Tibial nerve (tissue), 4 donors: ENCODE results near the gene LSAMP.

Experiments
- EP300 ChIP-seq, 2 donors: sonication (generic); formaldehyde crosslinking; IDR thresholded peaks; one replicate each; pipeline ENCODE4 v1.6.1; 2017; ENCODE audit warnings: antibody characterized with exemption in 2 of 2, mild to moderate bottlenecking in 1 of 2
- POLR2A ChIP-seq, 2 donors: fragments of 450-650 bp; IDR thresholded peaks; one replicate each; pipeline ENCODE4 v1.6.1; 2017; ENCODE audit warnings: antibody characterized with exemption in 2 of 2, mild to moderate bottlenecking in 2 of 2, moderate library complexity in 2 of 2
- TF ChIP-seq, protein P1 (sequence below), 5 experiments: fragments of 200-600 bp in 3 of 5; fragments of 450-650 bp in 2 of 5; sonication (generic) in 3 of 5; IDR thresholded peaks; one replicate each; pipeline ENCODE4 v1.5.1; 2016 to 2019; ENCODE audit warnings: antibody characterized with exemption in 5 of 5, mild to moderate bottlenecking in 3 of 5, moderate library complexity in 2 of 5

DNA sequence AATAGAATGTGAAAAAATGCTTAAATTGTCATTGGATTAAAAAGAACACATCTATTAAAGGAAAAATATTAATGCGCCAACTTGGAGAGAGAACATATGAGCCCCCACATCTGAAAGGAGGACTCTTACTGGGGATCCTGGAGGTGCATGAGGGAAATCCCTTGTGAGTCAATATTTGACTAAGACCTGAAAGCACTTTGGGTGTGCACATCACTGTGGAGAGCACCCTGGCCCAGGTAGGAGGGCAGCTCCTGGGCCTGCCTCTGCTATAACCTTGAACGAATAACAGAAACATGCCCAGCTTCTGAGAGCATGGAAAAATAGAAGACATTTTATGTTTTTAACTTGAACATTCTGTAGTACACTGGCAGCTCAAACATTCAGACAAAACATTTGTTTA lies 622.2 kb downstream of the LSAMP start:
- TF ChIP-seq, protein P1, sequence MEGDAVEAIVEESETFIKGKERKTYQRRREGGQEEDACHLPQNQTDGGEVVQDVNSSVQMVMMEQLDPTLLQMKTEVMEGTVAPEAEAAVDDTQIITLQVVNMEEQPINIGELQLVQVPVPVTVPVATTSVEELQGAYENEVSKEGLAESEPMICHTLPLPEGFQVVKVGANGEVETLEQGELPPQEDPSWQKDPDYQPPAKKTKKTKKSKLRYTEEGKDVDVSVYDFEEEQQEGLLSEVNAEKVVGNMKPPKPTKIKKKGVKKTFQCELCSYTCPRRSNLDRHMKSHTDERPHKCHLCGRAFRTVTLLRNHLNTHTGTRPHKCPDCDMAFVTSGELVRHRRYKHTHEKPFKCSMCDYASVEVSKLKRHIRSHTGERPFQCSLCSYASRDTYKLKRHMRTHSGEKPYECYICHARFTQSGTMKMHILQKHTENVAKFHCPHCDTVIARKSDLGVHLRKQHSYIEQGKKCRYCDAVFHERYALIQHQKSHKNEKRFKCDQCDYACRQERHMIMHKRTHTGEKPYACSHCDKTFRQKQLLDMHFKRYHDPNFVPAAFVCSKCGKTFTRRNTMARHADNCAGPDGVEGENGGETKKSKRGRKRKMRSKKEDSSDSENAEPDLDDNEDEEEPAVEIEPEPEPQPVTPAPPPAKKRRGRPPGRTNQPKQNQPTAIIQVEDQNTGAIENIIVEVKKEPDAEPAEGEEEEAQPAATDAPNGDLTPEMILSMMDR (IDR thresholded peaks at IDR 0.05), result no peak
- TF ChIP-seq EP300 (IDR thresholded peaks at IDR 0.05) (no peak), POLR2A (IDR thresholded peaks at IDR 0.05) (no peak)
